Measurements from ENCODE around the gene ZNF317.
A peak's percentile ranks its signal among the peaks of the same experiment; 100 is the strongest.

The ZNF317 gene

DNA sequence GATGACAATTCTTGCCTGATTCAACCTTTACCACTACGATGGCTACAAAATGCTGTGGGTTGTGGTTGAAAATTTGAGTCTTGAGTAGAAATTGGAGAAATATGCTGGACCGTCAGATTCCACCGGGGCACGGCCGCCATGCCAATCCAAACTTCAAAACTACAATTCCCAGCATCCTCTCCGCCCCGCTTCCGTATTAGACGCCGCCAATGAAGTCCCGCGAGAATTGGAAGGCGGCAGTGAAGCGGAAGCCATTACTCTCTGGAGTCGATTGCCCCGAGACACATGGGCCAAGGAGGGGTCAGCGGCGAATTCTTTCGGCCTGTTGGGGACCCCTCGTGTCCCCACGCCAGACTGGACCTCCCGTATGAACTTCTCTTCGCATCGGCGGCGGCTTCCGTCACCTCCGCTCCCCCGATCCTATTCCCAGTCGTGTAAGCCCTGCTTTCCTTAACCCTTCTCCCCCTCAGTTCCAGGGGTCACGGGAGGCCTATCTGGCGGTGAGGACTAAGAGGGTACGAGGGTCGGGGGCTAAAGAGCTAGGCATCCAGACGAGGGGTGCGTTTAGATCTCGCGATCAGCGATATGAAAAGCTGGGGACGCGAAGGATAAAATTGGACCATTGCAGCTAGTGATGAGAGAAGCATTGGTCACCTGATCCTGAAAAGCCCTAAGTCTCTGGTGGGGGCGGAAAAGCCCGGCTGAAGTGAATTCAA is at the start of gene ZNF317:
ZNF317 (plus strand) TSS at position 239 of the 716 bp plus-strand sequence. CDS start 15,620 bp downstream, outside the sequence.
- TF ChIP-seq, protein P1, sequence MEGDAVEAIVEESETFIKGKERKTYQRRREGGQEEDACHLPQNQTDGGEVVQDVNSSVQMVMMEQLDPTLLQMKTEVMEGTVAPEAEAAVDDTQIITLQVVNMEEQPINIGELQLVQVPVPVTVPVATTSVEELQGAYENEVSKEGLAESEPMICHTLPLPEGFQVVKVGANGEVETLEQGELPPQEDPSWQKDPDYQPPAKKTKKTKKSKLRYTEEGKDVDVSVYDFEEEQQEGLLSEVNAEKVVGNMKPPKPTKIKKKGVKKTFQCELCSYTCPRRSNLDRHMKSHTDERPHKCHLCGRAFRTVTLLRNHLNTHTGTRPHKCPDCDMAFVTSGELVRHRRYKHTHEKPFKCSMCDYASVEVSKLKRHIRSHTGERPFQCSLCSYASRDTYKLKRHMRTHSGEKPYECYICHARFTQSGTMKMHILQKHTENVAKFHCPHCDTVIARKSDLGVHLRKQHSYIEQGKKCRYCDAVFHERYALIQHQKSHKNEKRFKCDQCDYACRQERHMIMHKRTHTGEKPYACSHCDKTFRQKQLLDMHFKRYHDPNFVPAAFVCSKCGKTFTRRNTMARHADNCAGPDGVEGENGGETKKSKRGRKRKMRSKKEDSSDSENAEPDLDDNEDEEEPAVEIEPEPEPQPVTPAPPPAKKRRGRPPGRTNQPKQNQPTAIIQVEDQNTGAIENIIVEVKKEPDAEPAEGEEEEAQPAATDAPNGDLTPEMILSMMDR (conservative IDR thresholded peaks at IDR 0.05; ENCODE audit: control insufficient read depth, insufficient read depth, low read depth, low read length): no peak
- peak within 1 kb of the TSS; percentile 99 for H3K4me3 ChIP-seq (ENCODE audit: control insufficient read depth, low read depth, low read length)
- peak; percentile 90 for DNase-seq (ENCODE audit: low read depth)

DNA sequence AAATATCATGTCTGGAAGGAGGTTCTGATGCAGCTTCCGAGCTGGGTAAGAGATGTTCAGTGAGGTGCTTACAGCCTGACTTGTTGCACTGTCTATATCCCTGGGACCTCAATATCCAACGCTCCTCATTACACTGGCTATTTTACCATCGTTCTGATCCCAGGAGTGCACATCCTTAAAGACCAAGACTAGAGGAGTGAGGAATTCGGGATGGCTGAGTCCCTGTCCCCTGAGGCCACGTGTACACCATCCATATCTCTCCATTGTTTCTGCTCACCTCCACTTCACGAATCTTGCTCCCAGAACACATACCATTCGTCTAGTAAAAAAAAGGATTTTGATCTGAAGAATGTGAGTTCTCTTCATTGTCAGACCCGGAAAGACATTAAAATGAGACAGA is 32.8 kb upstream of the ZNF317 start, which contains the start of gene OR7G2:
OR7G2 (minus strand) TSS at position 101 of the 400 bp plus-strand sequence. CDS start 4,232 bp downstream, outside the sequence.
- TF ChIP-seq, protein P1 (conservative IDR thresholded peaks at IDR 0.05; ENCODE audit: control insufficient read depth, insufficient read depth, low read depth, low read length): no peak
- no peak for DNase-seq (ENCODE audit: low read depth)
- H3K4me3 ChIP-seq (ENCODE audit: control insufficient read depth, low read depth, low read length): no peak within 1 kb of the TSS

DNA sequence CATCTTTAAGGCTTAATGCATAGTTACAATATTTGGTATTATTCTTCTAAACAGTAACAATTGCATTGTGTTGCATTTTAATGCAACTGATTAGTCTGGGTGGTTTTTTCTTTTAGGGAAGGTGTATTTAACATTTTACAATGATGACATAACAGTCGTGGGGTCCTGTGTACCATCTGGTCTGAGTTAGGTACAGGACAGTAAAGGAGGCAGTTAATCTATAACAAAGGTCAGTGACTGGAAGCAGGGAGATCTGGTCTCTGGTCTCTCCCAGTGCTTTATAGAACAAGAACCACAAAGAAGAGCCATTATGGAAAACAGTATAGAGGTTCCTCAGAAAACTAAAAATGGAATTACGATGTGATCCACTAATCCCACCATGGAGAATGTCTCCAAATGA is 30.2 kb upstream of the ZNF317 start:
- TF ChIP-seq, protein P1 (conservative IDR thresholded peaks at IDR 0.05; ENCODE audit: control insufficient read depth, insufficient read depth, low read depth, low read length): no peak
- no peak overlapping the region for H3K4me3 ChIP-seq (ENCODE audit: control insufficient read depth, low read depth, low read length)
- no peak for DNase-seq (ENCODE audit: low read depth)

DNA sequence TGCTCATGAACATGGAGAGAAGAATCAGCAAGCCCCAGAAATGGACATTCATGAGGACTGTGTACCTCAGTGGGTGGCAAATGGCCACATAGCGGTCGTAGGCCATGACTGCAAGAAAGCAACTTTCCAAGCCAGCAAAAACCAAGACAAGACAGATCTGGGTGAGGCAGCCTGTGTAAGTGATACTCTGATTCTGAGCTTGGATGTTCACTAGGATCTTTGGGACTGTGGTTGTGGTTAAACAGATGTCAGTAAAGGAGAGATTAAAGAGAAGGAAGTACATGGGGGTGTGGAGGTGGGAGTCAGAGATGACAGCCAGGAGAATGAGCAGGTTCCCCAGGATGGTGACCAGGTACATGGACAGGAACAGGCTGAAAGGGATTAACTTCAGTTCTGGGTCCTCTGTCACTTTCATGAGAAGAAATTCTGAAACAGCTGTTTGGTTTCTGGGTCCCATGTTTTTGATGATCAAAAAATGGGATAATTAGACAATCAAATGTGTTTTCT is 24.8 kb upstream of the ZNF317 start, which contains the start of gene OR7G1:
OR7G1 (minus strand) TSS at position 457 of the 507 bp plus-strand sequence; CDS start at position 457, 0 bp downstream.
- no peak for DNase-seq (ENCODE audit: low read depth)
- H3K4me3 ChIP-seq (ENCODE audit: control insufficient read depth, low read depth, low read length): no peak within 1 kb of the TSS
- TF ChIP-seq, protein P1 (conservative IDR thresholded peaks at IDR 0.05; ENCODE audit: control insufficient read depth, insufficient read depth, low read depth, low read length): no peak

DNA sequence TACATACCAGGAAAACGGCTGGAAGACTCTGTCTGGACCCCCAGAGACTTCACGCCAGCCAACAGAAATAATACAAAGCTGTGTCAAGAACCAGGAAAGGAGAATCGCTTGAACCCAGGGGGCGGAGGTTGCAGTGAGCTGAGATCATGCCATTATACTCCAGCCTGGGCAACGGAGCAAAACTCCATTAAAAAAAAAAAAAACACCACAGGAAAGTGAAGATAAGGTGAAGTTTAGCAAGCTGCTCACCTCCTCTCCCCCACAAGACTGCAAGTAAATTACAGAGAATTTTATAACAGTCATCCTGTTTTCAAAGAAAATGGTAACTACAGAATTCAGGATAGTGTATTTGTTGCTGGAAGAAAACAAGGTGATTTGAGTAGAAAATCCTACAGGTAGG is 23.6 kb upstream of the ZNF317 start:
- no peak for DNase-seq (ENCODE audit: low read depth)
- TF ChIP-seq, protein P1 (conservative IDR thresholded peaks at IDR 0.05; ENCODE audit: control insufficient read depth, insufficient read depth, low read depth, low read length): no peak
- no peak overlapping the region for H3K4me3 ChIP-seq (ENCODE audit: control insufficient read depth, low read depth, low read length)

DNA sequence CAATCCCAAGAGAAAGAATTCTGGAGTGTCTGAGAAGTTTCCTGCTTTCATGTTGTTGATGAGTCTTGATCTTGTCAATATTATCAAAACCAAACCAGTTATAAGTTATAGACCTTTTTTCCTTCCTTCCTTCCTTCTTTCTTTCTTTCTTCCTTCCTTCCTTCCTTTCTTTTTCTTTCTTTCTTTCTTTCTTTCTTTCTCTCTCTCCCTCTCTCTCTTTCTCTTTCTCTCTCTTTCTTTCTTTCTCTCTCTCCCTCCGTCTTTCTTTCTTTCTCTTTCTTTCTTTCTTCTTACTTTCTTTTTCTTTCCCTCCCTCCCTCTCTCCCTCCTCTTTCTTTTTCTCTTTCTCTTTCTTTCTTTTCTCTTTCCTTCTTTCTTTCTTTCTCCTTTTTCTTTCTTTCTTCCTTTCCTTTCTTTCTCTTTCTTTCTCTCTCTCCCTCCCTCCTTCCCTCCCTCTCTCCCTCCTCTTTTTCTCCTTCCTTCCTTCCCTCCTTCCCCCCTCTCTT is 13.2 kb upstream of the ZNF317 start, which contains the start of gene OR7G3:
OR7G3 (minus strand) TSS at position 51 of the 506 bp plus-strand sequence; CDS start at position 51, 0 bp downstream.
- TF ChIP-seq, protein P1 (conservative IDR thresholded peaks at IDR 0.05; ENCODE audit: control insufficient read depth, insufficient read depth, low read depth, low read length): no peak
- H3K4me3 ChIP-seq (ENCODE audit: control insufficient read depth, low read depth, low read length): no peak within 1 kb of the TSS
- no peak for DNase-seq (ENCODE audit: low read depth)

Data from fibroblast of mammary gland (primary cell).